CD14-positive monocyte (primary cell): ENCODE data around the gene TMEM117. TPM values are rescaled to one million over a fixed set of nuclear protein-coding genes. Genes with fewer than 3 reads are reported as not detected.

Experiments
- DNase-seq, 3 donors: peaks; one replicate each; pipeline ENCODE4 v3.0.0-alpha.2; 2011 to 2022
- H2AFZ ChIP-seq: 2 replicates; pipeline ENCODE4 v1.6.0; 2012; ENCODE audit warnings: mild to moderate bottlenecking, low read depth, low read length, inconsistent platforms; ENCODE audit not compliant: insufficient read depth, poor library complexity, severe bottlenecking
- H3K27ac ChIP-seq, 2 donors: 1 replicate in 1 of 2; 2 replicates in 1 of 2; pipeline ENCODE4 v1.5.1; 2012 to 2013; ENCODE audit warnings: low read length in 2 of 2, control low read depth in 1 of 2, inconsistent platforms in 1 of 2, low read depth in 1 of 2, mild to moderate bottlenecking in 1 of 2
- H3K27me3 ChIP-seq, 2 donors: one replicate each; pipeline versions ENCODE4 v1.6.0 to v1.6.1; 2011 to 2013; ENCODE audit warnings: low read length in 2 of 2; ENCODE audit not compliant: control insufficient read depth in 2 of 2, insufficient read depth in 2 of 2
- H3K36me3 ChIP-seq, 2 donors: replicated peaks in 1 of 2; 1 replicate in 1 of 2; 2 replicates in 1 of 2; pipeline versions ENCODE4 v1.5.1 to v1.6.1; 2012 to 2013; ENCODE audit warnings: low read length in 2 of 2, control low read depth in 1 of 2, inconsistent platforms in 1 of 2, mild to moderate bottlenecking in 1 of 2; ENCODE audit not compliant: insufficient read depth in 2 of 2, control insufficient read depth in 1 of 2
- H3K4me1 ChIP-seq, 2 donors: 1 replicate in 1 of 2; 2 replicates in 1 of 2; pipeline versions ENCODE4 v1.5.1 to v1.6.1; 2012 to 2013; ENCODE audit warnings: low read length in 2 of 2, control low read depth in 1 of 2, inconsistent platforms in 1 of 2, mild to moderate bottlenecking in 1 of 2, moderate library complexity in 1 of 2; ENCODE audit not compliant: insufficient read depth in 2 of 2, control insufficient read depth in 1 of 2
- H3K4me2 ChIP-seq: replicated peaks from 2 replicates; pipeline ENCODE3; 2012; ENCODE audit warnings: low read length, moderate library complexity, mild to moderate bottlenecking; ENCODE audit not compliant: poor library complexity, severe bottlenecking; ENCODE audit errors: extremely low read depth
- H3K4me3 ChIP-seq, 3 experiments: fragments of 200-600 bp in 1 of 3; sonication (generic) in 1 of 3; replicated peaks in 1 of 3; 1 replicate in 2 of 3; 2 replicates in 1 of 3; pipeline ENCODE4 v1.5.1; 2011 to 2013; ENCODE audit warnings: low read length in 3 of 3, mild to moderate bottlenecking in 3 of 3, control low read depth in 2 of 3, low read depth in 2 of 3, inconsistent platforms in 1 of 3, moderate library complexity in 1 of 3
- H3K79me2 ChIP-seq: 2 replicates; pipeline ENCODE4 v1.6.0; 2012; ENCODE audit warnings: mild to moderate bottlenecking, control low read depth, inconsistent platforms, low read length, moderate library complexity; ENCODE audit not compliant: insufficient read depth
- H3K9ac ChIP-seq: 2 replicates; pipeline ENCODE4 v1.6.0; 2017; ENCODE audit warnings: low read length, mild to moderate bottlenecking; ENCODE audit not compliant: insufficient read depth, poor library complexity, severe bottlenecking
- H3K9me3 ChIP-seq, 2 donors: replicated peaks in 1 of 2; 1 replicate in 1 of 2; 2 replicates in 1 of 2; pipeline versions ENCODE4 v1.5.1 to v1.6.1; 2012 to 2013; ENCODE audit warnings: low read length in 2 of 2, control low read depth in 1 of 2; ENCODE audit not compliant: control insufficient read depth in 1 of 2, insufficient read depth in 1 of 2
- H4K20me1 ChIP-seq: 2 replicates; pipeline ENCODE4 v1.6.0; 2012; ENCODE audit warnings: mild to moderate bottlenecking, low read length, control low read depth, moderate library complexity; ENCODE audit not compliant: insufficient read depth
- H3K27ac Mint-ChIP-seq, 7 donors: one replicate each; pipeline ENCODE4 v1.8.0; 2020; ENCODE audit warnings: mild to moderate bottlenecking in 7 of 7, mixed read lengths in 7 of 7, moderate library complexity in 6 of 7, inconsistent platforms in 2 of 7
- H3K27me3 Mint-ChIP-seq, 3 donors: one replicate each; pipeline ENCODE4 v1.8.0; 2021 to 2022; ENCODE audit warnings: low read depth in 3 of 3, mild to moderate bottlenecking in 3 of 3, mixed read lengths in 3 of 3, moderate library complexity in 3 of 3, inconsistent platforms in 1 of 3
- H3K36me3 Mint-ChIP-seq, 2 donors: one replicate each; pipeline ENCODE4 v1.8.0; 2020; ENCODE audit warnings: mixed read lengths in 2 of 2, inconsistent platforms in 1 of 2, mild to moderate bottlenecking in 1 of 2
- H3K4me1 Mint-ChIP-seq: one replicate; pipeline ENCODE4 v1.8.0; 2020; ENCODE audit warnings: mild to moderate bottlenecking, mixed read lengths
- H3K4me3 Mint-ChIP-seq, 2 donors: one replicate each; pipeline ENCODE4 v1.8.0; 2020; ENCODE audit warnings: mild to moderate bottlenecking in 2 of 2, mixed read lengths in 2 of 2, moderate library complexity in 1 of 2
- H3K9me3 Mint-ChIP-seq, 7 donors: one replicate each; pipeline ENCODE4 v1.8.0; 2020 to 2022; ENCODE audit warnings: mixed read lengths in 7 of 7, mild to moderate bottlenecking in 6 of 7, moderate library complexity in 6 of 7, inconsistent platforms in 2 of 7
- CTCF ChIP-seq: fragments of 200-600 bp; IDR thresholded peaks from one replicate; pipeline ENCODE4 v1.8.0; 2022; ENCODE audit warnings: antibody characterized with exemption, mild to moderate bottlenecking
- WGBS: methylation state at CpG from one replicate; pipeline ENCODE4 v1.1.5; 2013; ENCODE audit warnings: missing lambda C conversion rate; ENCODE audit not compliant: insufficient coverage; 5-methylcytosine and 5-hydroxymethylcytosine counted together
- intact Hi-C, 2 donors: fragments of 100-400 bp; cut with micrococcal nuclease; formaldehyde crosslinking; loops; one replicate each; pipeline versions ENCODE4 v1.15.0 to v1.15.1; 2023
- polyA plus RNA-seq, 3 donors: library from polyadenylated mRNA; depleted of rRNA in 1 of 3; unstranded in 2 of 3; stranded (reverse) in 1 of 3; fragments of 300-500 nt in 2 of 3; fragments of >200 nt in 1 of 3; fragmentation: Illumina TruSeq in 2 of 3; gene quantifications; 1 replicate in 2 of 3; 2 replicates in 1 of 3; pipeline ENCODE4 v1.2.3, GENCODE V29; 2012 to 2021

Gene TMEM117
- polyA plus RNA-seq, 3 donors = 0.11 to 0.42 TPM; not detected in 1

- Mint-ChIP-seq H3K4me1 (no peaks in the 10 kb centered on the region), H3K27ac (no peak overlapping the region), H3K4me3 (no peak overlapping the region), H3K9me3 (peaks cover 0 to 14% (median 10%) of the 10 kb centered on the region in 7 donors), H3K36me3 (no peaks in the 10 kb centered on the region), H3K27me3 (peaks cover 0 to 1% (median 0%) of the 10 kb centered on the region in 3 donors)
- no peak for DNase-seq
- Histone ChIP-seq H3K4me1 (no peaks in the 10 kb centered on the region), H3K27ac (no peak overlapping the region), H2AFZ (no peak overlapping the region), H3K36me3 (no peaks in the 10 kb centered on the region), H3K4me2 (no peak overlapping the region), H4K20me1 (no peaks in the 10 kb centered on the region), H3K79me2 (no peaks in the 10 kb centered on the region), H3K27me3 (no peaks in the 10 kb centered on the region), H3K9me3 (peaks cover 2 to 18% of the 10 kb centered on the region in 2 donors), H3K4me3 (no peak overlapping the region), H3K9ac (no peak overlapping the region)
- TF ChIP-seq CTCF = no peak
- no CpG with 5 or more reads among the region's 1 CpG for WGBS
- intact Hi-C loops = no loop called here
Observed at GRCh38 chr12:44098786-44099185, 262.9 kb downstream of the TMEM117 start.

GRCh38 chr12:44099486-44099885 is 263.6 kb downstream of the TMEM117 start:
- no CpG with 5 or more reads among the region's 1 CpG for WGBS
- no peaks in the 10 kb centered on the region for H3K79me2 ChIP-seq
- H2AFZ ChIP-seq = no peak overlapping the region
- H3K36me3 Mint-ChIP-seq = no peaks in the 10 kb centered on the region
- H3K9me3 Mint-ChIP-seq = peaks cover 0 to 13% (median 12%) of the 10 kb centered on the region in 7 donors
- no peaks in the 10 kb centered on the region for H4K20me1 ChIP-seq
- H3K4me3 ChIP-seq = no peak overlapping the region
- H3K4me3 Mint-ChIP-seq = no peak overlapping the region
- TF ChIP-seq CTCF = no peak
- peaks cover 0 to 1% (median 0%) of the 10 kb centered on the region in 3 donors for H3K27me3 Mint-ChIP-seq
- no peaks in the 10 kb centered on the region for H3K27me3 ChIP-seq
- no peak overlapping the region for H3K27ac ChIP-seq
- H3K9me3 ChIP-seq = peaks cover 2 to 18% of the 10 kb centered on the region in 2 donors
- H3K9ac ChIP-seq = no peak overlapping the region
- H3K4me2 ChIP-seq = no peak overlapping the region
- H3K27ac Mint-ChIP-seq = no peak overlapping the region
- intact Hi-C loops = no loop called here
- no peaks in the 10 kb centered on the region for H3K4me1 Mint-ChIP-seq
- H3K4me1 ChIP-seq = no peaks in the 10 kb centered on the region
- no peak for DNase-seq
- H3K36me3 ChIP-seq = no peaks in the 10 kb centered on the region
